H1 (cell line): ENCODE data around the gene C1orf50. TPM values are rescaled to one million over a fixed set of nuclear protein-coding genes. Genes with fewer than 3 reads are reported as not detected.

Experiments
- CTCF ChIA-PET: fragments of 300-600 bp; sonication (Branson Sonifier 250); formaldehyde crosslinking; loops from one replicate; lab custom pipeline; 2021; ENCODE audit not compliant: partially characterized antibody; lab: Charles Lee
- POLR2A ChIA-PET: fragments of 300-600 bp; sonication (Branson Sonifier 250); formaldehyde crosslinking; loops from one replicate; lab custom pipeline; 2021; ENCODE audit warnings: inconsistent platforms; ENCODE audit not compliant: partially characterized antibody; lab: Charles Lee
- DNase-seq, 2 experiments: peaks; one replicate each; pipeline versions ENCODE4 v3.0.0 to v3.0.0-alpha.2; 2010 to 2022; ENCODE audit warnings: low spot score in 2 of 2, low read depth in 1 of 2, mixed read lengths in 1 of 2
- FAIRE-seq: peaks from 2 replicates; lab custom pipeline; 2011; peaks lifted over from hg19 to GRCh38; lab: Jason Lieb, UNC
- H2AFZ ChIP-seq: 2 replicates; pipeline ENCODE4 v1.8.1; 2012; ENCODE audit warnings: low read length, inconsistent platforms
- H2AK5ac ChIP-seq: 2 replicates; pipeline ENCODE4 v1.6.1; 2013; ENCODE audit warnings: low read depth, low read length
- H2BK120ac ChIP-seq: replicated peaks from 2 replicates; pipeline ENCODE3; 2013; ENCODE audit warnings: low read depth, low read length, inconsistent platforms
- H2BK12ac ChIP-seq: 2 replicates; pipeline ENCODE4 v1.6.1; 2013; ENCODE audit warnings: low read depth, low read length
- H2BK15ac ChIP-seq: 2 replicates; pipeline ENCODE4 v1.6.1; 2013; ENCODE audit warnings: low read length
- H2BK20ac ChIP-seq: 2 replicates; pipeline ENCODE4 v1.6.1; 2013; ENCODE audit warnings: low read length
- H2BK5ac ChIP-seq: 2 replicates; pipeline ENCODE4 v1.6.1; 2013; ENCODE audit warnings: low read depth, low read length
- H3K14ac ChIP-seq: 2 replicates; pipeline ENCODE4 v1.6.1; 2013; ENCODE audit warnings: inconsistent platforms; ENCODE audit not compliant: insufficient read length
- H3K18ac ChIP-seq: 2 replicates; pipeline ENCODE4 v1.6.1; 2013; ENCODE audit warnings: low read length; ENCODE audit errors: extremely low read depth
- H3K23ac ChIP-seq: 2 replicates; pipeline ENCODE4 v1.6.1; 2013; ENCODE audit warnings: inconsistent platforms; ENCODE audit not compliant: insufficient read length
- H3K23me2 ChIP-seq: 2 replicates; pipeline ENCODE4 v1.6.1; 2013; ENCODE audit warnings: low read depth, low read length
- H3K27ac ChIP-seq: 2 replicates; pipeline ENCODE4 v1.6.1; 2011; ENCODE audit warnings: low read depth, low read length, inconsistent platforms
- H3K27me3 ChIP-seq, 4 experiments: replicated peaks in 1 of 4; 1 replicate in 1 of 4; 2 replicates in 3 of 4; pipeline versions ENCODE4 v1.6.1 to v1.8.1; 2011 to 2013; ENCODE audit warnings: low read length in 3 of 4, mild to moderate bottlenecking in 3 of 4, inconsistent platforms in 2 of 4, mixed read lengths in 2 of 4, moderate library complexity in 1 of 4; ENCODE audit not compliant: control insufficient read depth in 3 of 4, insufficient read depth in 3 of 4; ENCODE audit errors: extremely low read depth in 1 of 4
- H3K36me3 ChIP-seq, 4 experiments: 2 replicates each; pipeline versions ENCODE4 v1.6.1 to v1.8.1; 2011 to 2013; ENCODE audit warnings: mild to moderate bottlenecking in 4 of 4, low read length in 3 of 4, moderate library complexity in 2 of 4, control low read depth in 1 of 4, inconsistent platforms in 1 of 4; ENCODE audit not compliant: insufficient read depth in 4 of 4, control insufficient read depth in 2 of 4
- H3K4ac ChIP-seq: replicated peaks from 2 replicates; pipeline ENCODE3; 2013; ENCODE audit warnings: low read length, low read depth, mixed read lengths, inconsistent platforms; ENCODE audit not compliant: insufficient read length
- H3K4me1 ChIP-seq, 4 experiments: replicated peaks in 1 of 4; 1 replicate in 1 of 4; 2 replicates in 3 of 4; pipeline versions ENCODE4 v1.6.1 to v1.8.1; 2011 to 2013; ENCODE audit warnings: low read length in 3 of 4, inconsistent platforms in 2 of 4, mixed read lengths in 1 of 4; ENCODE audit not compliant: insufficient read depth in 4 of 4, control insufficient read depth in 3 of 4
- H3K4me2 ChIP-seq, 2 experiments: 2 replicates each; pipeline versions ENCODE4 v1.6.1 to v1.8.1; 2011 to 2013; ENCODE audit warnings: low read depth in 2 of 2, low read length in 2 of 2, control low read depth in 1 of 2, inconsistent platforms in 1 of 2, mild to moderate bottlenecking in 1 of 2; ENCODE audit not compliant: insufficient read depth in 1 of 2
- H3K4me3 ChIP-seq, 4 experiments: fragments of 200-600, 300-600 bp in 1 of 4; sonication (generic), shearing (Covaris generic), sonication (Bioruptor Twin) in 1 of 4; 2 replicates each; pipeline versions ENCODE4 v1.5.1 to v1.8.1; 2011 to 2016; ENCODE audit warnings: low read length in 4 of 4, low read depth in 3 of 4, control low read depth in 2 of 4, inconsistent platforms in 2 of 4, mild to moderate bottlenecking in 2 of 4, mixed read lengths in 1 of 4, moderate library complexity in 1 of 4; ENCODE audit not compliant: insufficient read depth in 2 of 4; ENCODE audit errors: extremely low read depth in 1 of 4
- H3K56ac ChIP-seq: replicated peaks from 2 replicates; pipeline ENCODE3; 2013; ENCODE audit warnings: low read depth, mild to moderate bottlenecking, mixed read lengths, low read length, inconsistent platforms; ENCODE audit not compliant: insufficient read length
- H3K79me1 ChIP-seq: 2 replicates; pipeline ENCODE4 v1.6.1; 2013; ENCODE audit warnings: low read depth, low read length, control low read depth
- H3K79me2 ChIP-seq, 2 experiments: 2 replicates each; pipeline versions ENCODE4 v1.6.1 to v1.8.1; 2012 to 2013; ENCODE audit warnings: low read length in 2 of 2, mild to moderate bottlenecking in 2 of 2, inconsistent platforms in 1 of 2; ENCODE audit not compliant: insufficient read depth in 2 of 2, control insufficient read depth in 1 of 2
- H3K9ac ChIP-seq, 4 experiments: replicated peaks in 1 of 4; 1 replicate in 1 of 4; 2 replicates in 3 of 4; pipeline versions ENCODE4 v1.6.1 to v1.8.1; 2011 to 2013; ENCODE audit warnings: low read depth in 3 of 4, low read length in 3 of 4, control low read depth in 2 of 4, mild to moderate bottlenecking in 2 of 4, moderate library complexity in 2 of 4, inconsistent platforms in 1 of 4; ENCODE audit errors: extremely low read depth in 1 of 4
- H3K9me3 ChIP-seq, 2 experiments: 2 replicates each; pipeline versions ENCODE4 v1.6.1 to v1.8.1; 2012 to 2013; ENCODE audit warnings: mild to moderate bottlenecking in 2 of 2, moderate library complexity in 2 of 2, control low read depth in 1 of 2, inconsistent platforms in 1 of 2, low read depth in 1 of 2, low read length in 1 of 2, mixed read lengths in 1 of 2; ENCODE audit not compliant: insufficient read depth in 2 of 2
- H4K20me1 ChIP-seq, 2 experiments: replicated peaks in 1 of 2; 2 replicates each; pipeline versions ENCODE3 to v1.8.1; 2011 to 2013; ENCODE audit warnings: inconsistent platforms in 2 of 2, low read length in 2 of 2, mild to moderate bottlenecking in 1 of 2; ENCODE audit not compliant: insufficient read depth in 2 of 2, control insufficient read depth in 1 of 2
- H4K5ac ChIP-seq: 2 replicates; pipeline ENCODE4 v1.6.1; 2013; ENCODE audit warnings: low read length, low read depth, mixed read lengths, inconsistent platforms; ENCODE audit not compliant: insufficient read length
- H4K8ac ChIP-seq: 2 replicates; pipeline ENCODE4 v1.8.0; 2013; ENCODE audit warnings: mild to moderate bottlenecking, moderate library complexity, low read length, inconsistent platforms; ENCODE audit not compliant: insufficient read depth; ENCODE audit errors: extremely low read depth
- H4K91ac ChIP-seq: replicated peaks from 2 replicates; pipeline ENCODE3; 2013; ENCODE audit warnings: low read length, mixed read lengths, inconsistent platforms; ENCODE audit not compliant: insufficient read length
- BCL11A ChIP-seq, 2 experiments: IDR thresholded peaks; one replicate each; pipeline ENCODE4 v1.6.1; 2011; ENCODE audit warnings: low read depth in 2 of 2, low read length in 2 of 2, mild to moderate bottlenecking in 2 of 2
- CHD1 ChIP-seq: IDR thresholded peaks from 2 replicates; pipeline ENCODE4 v1.6.1; 2012; ENCODE audit warnings: low read depth, low read length, improper control_type of control experiment
- CTBP2 ChIP-seq: IDR thresholded peaks from 2 replicates; pipeline ENCODE4 v1.7.0; 2011; ENCODE audit warnings: borderline replicate concordance, mild to moderate bottlenecking, moderate library complexity, mixed read lengths, low read length; ENCODE audit not compliant: insufficient read depth, insufficient read length
- EZH2 ChIP-seq: fragments of 200-600 bp; sonication (generic); IDR thresholded peaks from 2 replicates; pipeline ENCODE4 v1.7.1; 2012; ENCODE audit warnings: low read depth, mild to moderate bottlenecking, moderate library complexity, low read length, inconsistent platforms; ENCODE audit not compliant: severe bottlenecking
- GABPA ChIP-seq: IDR thresholded peaks from 2 replicates; pipeline ENCODE4 v1.6.1; 2011; ENCODE audit warnings: mild to moderate bottlenecking, low read length, moderate library complexity, borderline replicate concordance; ENCODE audit not compliant: insufficient read depth
- PHF8 ChIP-seq: fragments of 200-600 bp; sonication (generic); conservative IDR thresholded peaks from 2 replicates; pipeline ENCODE4 v1.7.1; 2012; ENCODE audit warnings: low read depth, mild to moderate bottlenecking, inconsistent platforms, low read length, moderate library complexity
- POLR2A ChIP-seq, 2 experiments: IDR thresholded peaks; 1 replicate in 1 of 2; 2 replicates in 1 of 2; pipeline ENCODE4 v1.6.1; 2011; ENCODE audit warnings: low read depth in 2 of 2, low read length in 2 of 2, mild to moderate bottlenecking in 2 of 2; ENCODE audit errors: control extremely low read depth in 1 of 2
- RFX5 ChIP-seq: IDR thresholded peaks from 2 replicates; pipeline ENCODE4 v1.6.1; 2011; ENCODE audit warnings: low read depth, low read length, improper control_type of control experiment, borderline replicate concordance
- SIN3A ChIP-seq, 2 experiments: IDR thresholded peaks in 1 of 2; conservative IDR thresholded peaks in 1 of 2; 2 replicates each; pipeline ENCODE4 v1.6.1; 2011 to 2012; ENCODE audit warnings: low read length in 2 of 2, improper control_type of control experiment in 1 of 2, low read depth in 1 of 2, mild to moderate bottlenecking in 1 of 2
- SP2 ChIP-seq: IDR thresholded peaks from 2 replicates; pipeline ENCODE4 v1.6.1; 2012; ENCODE audit warnings: mild to moderate bottlenecking, low read length, inconsistent platforms
- SP4 ChIP-seq: IDR thresholded peaks from 2 replicates; pipeline ENCODE4 v1.6.1; 2012; ENCODE audit warnings: low read length, inconsistent platforms
- ZNF274 ChIP-seq: IDR thresholded peaks from 2 replicates; pipeline ENCODE4 v1.7.0; 2012; ENCODE audit warnings: low read length, borderline replicate concordance; ENCODE audit errors: extremely low read depth
- WGBS, 2 experiments: shearing (Covaris generic) in 1 of 2; methylation state at CpG; one replicate each; pipeline versions ENCODE4 v1.1.6 to v1.1.7; 2013 to 2015; ENCODE audit warnings: low lambda C conversion rate in 2 of 2, mixed read lengths in 2 of 2, inconsistent platforms in 1 of 2, low coverage in 1 of 2, missing lambda C conversion rate in 1 of 2; ENCODE audit not compliant: insufficient replicate concordance in 2 of 2, insufficient coverage in 1 of 2, insufficient read length in 1 of 2; ENCODE audit errors: extremely low coverage in 1 of 2, missing lambda C conversion rate in 1 of 2; 5-methylcytosine and 5-hydroxymethylcytosine counted together
- polyA plus RNA-seq, 7 experiments: library from polyadenylated mRNA; depleted of rRNA in 3 of 7; stranded (reverse) in 5 of 7; unstranded in 2 of 7; fragments of >200 nt in 5 of 7; fragments of 200-250 nt in 2 of 7; gene quantifications; 1 replicate in 5 of 7; 2 replicates in 1 of 7; 4 replicates in 1 of 7; pipeline versions ENCODE4 v1.2.1 to v1.2.3, GENCODE V29; 2011 to 2013; ENCODE audit warnings: missing spikeins in 2 of 7, mixed read lengths in 2 of 7
- total RNA-seq: library from RNA; stranded (reverse); fragmentation: NEBNext Ultra II Directional; extraction: Animal tissue kit (Norgen Biotek cat#: 25700); gene quantifications from 2 replicates; pipeline ENCODE4 v1.2.1, GENCODE V29; 2021

The C1orf50 gene
- total and polyA plus RNA-seq, 2 of the 8 experiments (the other 6 are each of a cell fraction or from before 2014, with no cell fraction given): 3.2 to 7.1 TPM

GRCh38 chr1:42742617-42743316, 24.3 kb upstream of the C1orf50 start:
- no peak overlapping the region for H3K9ac ChIP-seq
- no peak overlapping the region for H4K8ac ChIP-seq
- H3K14ac ChIP-seq: no peak overlapping the region
- WGBS, 2 experiments: 87% methylated on average over 9 of the region's 9 CpGs; no CpG with 5 or more reads in 1 of the 2 experiments
- no peak overlapping the region for H2BK15ac ChIP-seq
- no peak overlapping the region for H3K4me3 ChIP-seq
- no peak overlapping the region for H2AFZ ChIP-seq
- H2BK5ac ChIP-seq: no peak overlapping the region
- peaks cover 0 to 38% (median 28%) of the 10 kb centered on the region in 4 experiments; a peak in 6 of 7 replicates for H3K4me1 ChIP-seq
- H2BK12ac ChIP-seq: no peak overlapping the region; the same call in 1 of the 2 replicates
- CTCF ChIA-PET: interaction anchor here (0.5 to 9.8 kb wide), 7 partner anchors 8 to 165 kb away, joined by 3 to 77 read pairs (median 5); partner anchors contain the start of genes P3H1 and YBX1
- H2BK120ac ChIP-seq: no peak overlapping the region
- H3K56ac ChIP-seq: no peak overlapping the region
- peaks cover 5% of the 10 kb centered on the region; the same call in 1 of the 2 replicates for H3K23me2 ChIP-seq
- POLR2A ChIA-PET: interaction anchor here (1.0 to 3.9 kb wide), 8 partner anchors 10 to 61 kb away, joined by 3 to 32 read pairs (median 3); partner anchors contain the start of gene YBX1
- H3K9me3 ChIP-seq: no peaks in the 10 kb centered on the region
- no peak overlapping the region for H4K91ac ChIP-seq
- peaks cover 0 to 2% of the 10 kb centered on the region in 2 experiments for H4K20me1 ChIP-seq
- H3K27ac ChIP-seq: no peak overlapping the region
- H2AK5ac ChIP-seq: no peak overlapping the region
- H3K36me3 ChIP-seq: peaks cover 3 to 8% (median 4%) of the 10 kb centered on the region in 4 experiments; a peak in 7 of 8 replicates
- peak overlapping the region; percentile 41 for H3K4ac ChIP-seq
- H3K4me2 ChIP-seq: no peak overlapping the region
- 0 out of 2 replicates have a peak overlapping the region, but pooled peaks have one; percentile 10 for H3K18ac ChIP-seq
- H3K79me1 ChIP-seq: peaks cover 3% of the 10 kb centered on the region; the same call in 1 of the 2 replicates
- H3K79me2 ChIP-seq: no peaks in the 10 kb centered on the region
- no peak overlapping the region for H4K5ac ChIP-seq
- no peak overlapping the region for H2BK20ac ChIP-seq
- no peaks in the 10 kb centered on the region for H3K27me3 ChIP-seq
- no peak for DNase-seq
- no peak overlapping the region for H3K23ac ChIP-seq
- no peak for FAIRE-seq
- TF ChIP-seq SP4 (no peak), CTBP2 (no peak), EZH2 (no peak), GABPA (no peak), SIN3A (conservative IDR thresholded peaks at IDR 0.05 in 1 of 2, IDR thresholded peaks at IDR 0.05 in 1 of 2; ENCODE audit: low read depth in 1 of 2, low read length in 2 of 2) (no peak), RFX5 (no peak), BCL11A (IDR thresholded peaks at IDR 0.05; ENCODE audit: low read depth in 2 of 2, low read length in 2 of 2) (no peak), POLR2A (IDR thresholded peaks at IDR 0.05; ENCODE audit: control extremely low read depth in 1 of 2, low read depth in 2 of 2, low read length in 2 of 2) (no peak), PHF8 (no peak), CHD1 (no peak), SP2 (no peak), ZNF274 (no peak)
